HuH-7 (cell line): ENCODE measurements around the gene DDX23.
"Not testable (repeated sequence)": the region's sequence is repeated elsewhere in the genome, so short reads cannot be mapped to it uniquely, and the experiment has no call there.

ENCODE experiments used
- DNase-seq: peaks from one replicate; pipeline ENCODE4 v3.0.0; 2011; ENCODE audit warnings: low spot score

The DDX23 gene

DNA sequence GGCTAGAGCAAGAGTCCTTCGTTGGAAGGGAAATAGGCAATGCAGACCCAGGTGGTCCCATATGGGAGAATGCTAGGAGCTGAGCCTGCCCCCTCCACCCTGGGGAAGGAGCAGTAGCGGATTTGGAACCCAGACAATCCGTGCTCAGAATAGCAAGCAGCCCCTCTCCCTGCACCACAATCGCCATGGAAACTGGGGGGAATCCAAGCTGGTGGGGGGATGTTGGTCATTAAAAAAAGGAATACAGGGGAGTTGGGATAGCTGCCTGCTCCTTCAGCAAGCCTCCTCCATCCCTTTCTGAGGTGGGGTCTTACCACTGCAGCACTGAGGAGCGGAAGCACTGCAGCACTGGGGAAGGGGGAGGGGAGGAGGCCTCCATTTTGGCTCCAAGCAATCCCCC is 10.8 kb upstream of the DDX23 start:
- DNase-seq = no peak

DNA sequence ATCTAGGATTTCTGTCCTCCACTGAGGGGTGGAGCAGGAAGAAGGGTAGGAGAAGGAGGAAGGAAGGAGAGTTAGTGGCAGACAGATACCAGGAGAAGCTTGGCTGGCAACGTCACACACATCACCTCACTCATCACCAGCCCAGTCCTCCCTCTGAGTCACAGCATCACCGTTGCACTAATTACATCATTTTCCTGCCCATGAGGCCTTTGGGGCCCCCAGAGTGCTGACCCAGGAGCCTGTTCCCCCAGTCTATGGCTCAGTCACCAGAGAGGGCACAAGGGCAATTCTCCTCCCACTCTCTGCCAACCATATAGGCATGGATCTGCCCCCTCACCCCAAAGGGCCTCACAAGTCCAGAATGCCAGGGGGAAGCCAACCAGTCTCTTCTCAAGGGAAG is 9.1 kb upstream of the DDX23 start:
- no peak for DNase-seq

DNA sequence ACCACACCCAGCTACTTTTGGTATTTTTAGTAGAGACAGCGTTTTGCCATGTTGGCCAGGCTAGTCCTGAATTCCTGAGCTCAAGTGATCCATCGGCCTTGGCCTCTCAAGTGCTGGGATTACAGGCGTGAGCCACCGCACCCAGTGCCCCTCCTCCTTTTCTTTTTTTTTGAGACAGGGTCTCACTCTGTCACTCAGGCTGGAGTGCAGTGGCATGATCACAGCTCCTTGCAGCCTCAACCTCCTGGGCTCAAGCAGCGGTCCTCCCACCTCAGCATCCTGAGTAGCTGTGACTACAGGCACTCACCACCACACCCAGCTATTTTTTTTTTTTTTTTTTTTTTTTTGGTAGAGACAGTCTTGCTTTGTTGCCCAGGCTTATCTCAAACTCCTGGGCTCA is 8.3 kb upstream of the DDX23 start:
- DNase-seq = not testable (repeated sequence)

DNA sequence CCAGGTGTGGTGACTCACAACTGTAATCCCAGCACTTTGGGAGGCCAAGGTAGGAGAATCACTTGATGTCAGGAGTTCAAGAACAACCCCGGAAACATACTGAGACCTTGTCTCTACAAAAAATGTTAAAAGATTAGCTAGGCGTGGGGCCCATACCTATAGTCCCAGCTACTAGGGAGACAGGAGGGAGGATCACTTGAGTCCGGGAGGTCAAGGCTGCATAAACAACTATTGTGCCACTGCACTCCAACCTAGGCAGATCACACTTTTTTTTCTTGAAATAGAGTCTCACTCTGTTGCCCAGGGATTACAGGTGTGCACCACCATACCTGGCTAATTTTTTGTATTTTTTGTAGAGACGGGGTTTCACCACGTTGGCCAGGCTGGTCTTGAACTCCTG is 7.6 kb upstream of the DDX23 start:
- no peak for DNase-seq

DNA sequence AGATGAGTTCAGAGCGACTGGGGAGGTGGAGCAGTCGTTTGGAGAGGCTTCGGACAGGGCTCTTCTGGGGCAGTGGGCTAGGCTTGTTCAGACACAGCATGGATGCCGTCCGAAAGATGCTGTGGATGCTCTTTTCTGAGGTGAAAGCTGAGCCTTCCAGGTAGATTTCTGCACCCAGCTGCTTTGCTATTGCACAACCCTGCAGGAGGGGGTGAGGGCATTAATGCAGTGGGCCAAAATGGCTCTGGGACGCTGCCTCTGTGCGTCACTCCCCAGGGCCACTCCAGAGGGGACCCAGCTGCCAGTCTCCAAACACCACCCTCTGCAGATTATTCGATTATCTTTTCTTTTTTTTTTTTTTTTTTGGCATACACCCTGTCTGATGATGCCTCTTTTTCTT is 6.1 kb upstream of the DDX23 start:
- no peak for DNase-seq

DNA sequence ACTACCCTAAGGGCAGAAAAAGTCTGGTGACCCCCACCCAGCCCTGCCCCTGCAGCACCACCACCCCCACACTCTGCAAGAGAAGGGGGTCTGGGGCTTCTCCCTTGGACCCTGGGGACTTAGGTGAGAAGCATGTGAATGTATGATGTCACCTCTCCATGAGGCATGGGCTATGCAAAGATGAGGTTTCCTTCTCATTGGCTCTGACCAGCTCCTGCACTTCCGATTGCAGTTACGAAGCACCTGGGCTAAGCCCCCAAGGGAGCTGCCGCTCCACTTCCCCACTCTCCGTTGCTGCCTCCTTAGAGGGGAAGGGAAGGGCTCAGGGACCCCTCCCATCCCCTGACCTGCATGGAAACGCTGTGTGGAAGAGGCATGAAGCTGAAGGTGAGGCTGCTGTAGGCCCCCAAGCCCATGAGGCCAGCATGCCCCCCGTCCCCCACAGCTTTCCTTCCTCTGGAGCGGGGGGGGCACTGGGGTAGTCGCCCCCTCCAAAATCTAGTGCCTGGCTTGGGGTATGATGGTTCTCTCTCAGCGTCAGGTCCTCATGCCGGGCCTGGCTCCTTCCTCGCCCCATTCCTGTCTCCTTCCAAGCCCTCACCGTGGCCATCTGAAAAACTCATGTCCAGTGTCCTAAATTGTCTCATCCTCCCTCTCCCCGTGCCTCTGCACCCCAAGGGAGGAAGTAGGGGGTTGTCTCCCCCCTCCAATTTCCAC is 5.5 kb upstream of the DDX23 start:
- DNase-seq = no peak

DNA sequence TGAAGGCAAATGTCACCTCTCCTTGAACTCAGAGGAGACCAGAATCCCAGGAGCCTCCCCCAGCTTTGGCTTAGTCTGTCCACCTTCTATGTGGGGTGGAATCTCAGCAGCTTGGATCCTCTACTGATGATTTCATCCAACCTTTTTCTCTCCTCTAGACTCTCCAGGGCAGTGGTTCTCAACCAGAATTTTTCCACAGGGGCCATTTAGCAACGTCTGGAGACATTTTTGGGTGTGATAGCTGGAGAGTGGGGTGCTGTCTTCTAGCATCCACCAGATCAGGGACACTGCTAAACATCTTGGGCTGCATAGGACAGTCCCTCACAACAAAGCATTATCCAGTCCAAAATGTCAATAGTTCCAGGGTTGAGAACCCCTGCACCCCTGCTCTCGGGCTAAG is 4.4 kb upstream of the DDX23 start:
- DNase-seq = no peak

DNA sequence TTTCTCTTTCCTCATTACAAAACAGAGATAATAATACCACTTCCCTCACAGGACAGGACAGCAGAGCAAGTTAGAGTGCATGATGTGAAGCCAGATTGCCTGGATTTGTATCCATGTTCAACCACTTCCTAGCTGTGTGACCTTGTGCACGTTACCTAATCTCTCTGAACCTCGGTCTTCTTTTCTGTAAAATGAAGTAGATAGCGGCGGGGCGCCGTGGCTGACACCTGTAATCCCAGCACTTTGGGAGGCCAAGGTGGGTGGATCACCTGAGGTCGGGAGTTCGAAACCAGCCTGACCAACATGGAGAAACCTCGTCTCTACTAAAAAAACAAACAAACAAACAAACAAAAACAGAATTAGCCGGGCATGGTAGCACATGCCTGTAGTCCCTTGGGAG is 3.0 kb upstream of the DDX23 start:
- DNase-seq = not testable (repeated sequence)

DNA sequence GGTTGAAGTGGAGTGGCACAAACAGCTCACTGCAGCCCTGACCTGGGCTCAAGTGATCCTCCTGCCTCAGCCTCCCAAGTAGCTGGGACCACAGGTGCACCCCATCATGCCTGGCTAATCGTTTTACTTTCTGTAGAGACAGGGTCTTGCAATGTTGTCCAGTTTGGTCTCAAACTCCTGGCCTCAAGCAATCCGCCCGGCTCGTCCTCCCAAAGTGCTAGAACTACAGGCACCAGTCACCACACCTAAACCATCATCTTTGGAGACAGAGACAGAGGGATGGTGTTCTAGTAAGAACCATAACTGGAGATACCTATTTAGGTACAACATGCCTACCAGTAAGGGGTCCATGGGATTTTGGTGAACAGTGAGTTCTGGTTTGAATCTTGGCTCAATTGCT is 2.5 kb upstream of the DDX23 start:
- DNase-seq = no peak

DNA sequence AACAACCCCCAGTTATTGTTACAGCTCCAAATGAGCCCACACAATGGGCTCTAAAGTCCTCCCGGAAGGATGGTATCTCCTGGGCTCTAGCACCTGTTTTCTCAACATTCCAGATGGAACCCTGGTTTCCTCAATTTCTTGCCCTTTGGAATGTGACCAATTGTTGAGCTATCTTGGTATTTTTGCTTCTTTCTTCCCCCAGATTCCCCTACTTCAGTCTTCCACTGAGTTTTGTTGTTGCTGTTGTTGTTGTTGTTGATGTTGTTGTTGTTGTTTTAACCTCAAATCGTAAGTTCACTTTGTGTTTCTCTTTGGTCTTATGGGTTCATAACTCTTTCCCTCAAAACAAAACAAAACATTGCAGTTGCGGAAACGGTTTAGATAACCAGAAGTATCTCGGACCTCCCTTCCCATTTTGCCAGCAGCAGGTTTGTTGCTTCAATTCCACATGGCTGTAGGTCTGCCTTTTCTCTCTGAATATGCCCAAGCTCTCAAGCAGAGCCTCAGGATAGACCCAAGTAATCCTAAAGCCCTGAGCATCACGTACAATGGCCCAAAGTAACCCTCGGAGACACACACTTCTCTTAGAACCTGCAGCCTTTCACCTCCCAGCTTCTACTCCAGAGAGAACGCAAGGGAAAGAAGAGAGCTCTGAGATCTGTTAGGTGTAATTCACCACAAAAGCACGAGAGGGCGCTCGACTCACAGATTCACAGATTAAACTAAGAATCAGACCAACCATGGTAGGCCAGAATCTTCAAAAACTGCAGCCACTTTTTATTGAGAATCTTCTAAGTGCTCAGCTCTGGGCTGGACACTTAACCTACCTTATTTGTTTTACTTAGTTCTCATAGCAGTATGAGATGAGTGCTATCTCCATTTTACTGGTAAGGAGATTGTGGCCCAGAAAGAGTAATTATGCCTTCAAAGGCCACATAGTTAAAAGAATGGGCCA is 1.0 kb upstream of the DDX23 start:
- peak; percentile 84 for DNase-seq

DNA sequence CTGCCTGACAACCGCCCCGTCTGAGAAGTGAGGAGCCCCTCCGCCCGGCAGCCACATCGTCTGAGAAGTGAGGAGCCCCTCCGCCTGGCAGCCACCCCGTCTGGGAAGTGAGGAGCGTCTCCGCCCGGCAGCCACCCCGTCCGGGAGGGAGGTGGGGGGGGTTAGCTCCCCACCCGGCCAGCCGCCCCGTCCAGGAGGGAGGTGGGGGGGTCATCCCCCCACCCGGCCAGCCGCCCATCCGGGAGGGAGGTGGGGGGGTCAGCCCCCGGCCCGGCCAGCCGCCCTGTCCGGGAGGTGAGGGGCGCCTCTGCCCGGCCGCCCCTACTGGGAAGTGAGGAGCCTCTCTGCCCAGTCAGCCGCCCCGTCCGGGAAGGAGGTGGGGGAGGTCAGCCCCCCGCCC is 9.9 kb downstream of the DDX23 start:
- DNase-seq = not testable (repeated sequence)

DNA sequence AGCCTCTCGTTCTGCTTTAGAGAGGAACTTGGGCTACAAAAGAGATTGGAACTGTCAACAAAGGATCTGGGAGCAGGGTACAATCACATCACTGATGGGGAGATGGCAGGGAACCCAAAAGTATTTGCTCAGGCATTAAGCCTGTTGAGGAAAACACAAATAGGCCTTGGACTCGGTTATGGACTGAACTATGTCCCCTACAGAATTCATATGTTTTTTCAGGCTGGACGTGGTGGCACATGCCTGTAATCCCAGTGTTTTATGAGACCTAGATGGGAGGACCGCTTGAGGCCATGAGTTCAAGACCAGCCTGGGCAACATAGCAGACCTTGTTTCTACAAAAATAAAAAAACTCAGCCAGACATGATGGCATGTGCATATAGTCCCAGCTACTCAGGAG is 13.9 kb downstream of the DDX23 start:
- DNase-seq = no peak

DNA sequence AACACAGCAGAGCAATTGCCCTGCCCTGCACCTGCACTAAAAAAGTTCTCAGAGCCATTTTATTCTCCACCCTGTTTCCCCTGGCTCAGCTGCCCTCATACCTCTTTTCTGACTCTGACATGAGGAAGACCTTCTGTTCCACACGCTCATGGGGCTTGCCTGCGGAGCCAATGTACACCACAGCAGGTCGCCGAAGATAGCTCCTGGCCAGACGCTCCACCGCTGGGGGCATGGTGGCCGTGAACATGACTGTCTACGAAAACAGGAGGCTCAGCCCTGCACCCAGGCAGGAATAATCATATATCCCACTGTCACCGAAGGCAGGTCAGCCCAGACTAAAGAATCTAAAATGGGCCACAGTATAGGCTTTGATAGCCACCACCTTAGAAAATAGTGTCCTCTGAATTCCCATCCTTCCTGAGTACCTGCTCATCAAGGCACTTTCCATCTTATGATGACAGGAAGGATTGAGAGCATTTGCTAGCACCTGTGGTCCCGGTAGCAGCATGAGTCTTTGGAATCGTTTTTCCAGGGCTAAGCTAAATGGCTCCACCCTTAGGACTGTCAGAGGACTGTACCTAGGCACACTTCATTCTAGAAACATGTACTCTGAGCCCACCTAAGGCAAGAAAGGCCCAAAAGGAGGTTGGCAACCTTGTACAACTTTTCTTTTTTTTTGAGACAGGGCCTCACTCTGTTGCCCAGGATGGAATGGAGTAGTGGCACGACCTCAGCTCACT is 19.5 kb downstream of the DDX23 start:
- DNase-seq = no peak

DNA sequence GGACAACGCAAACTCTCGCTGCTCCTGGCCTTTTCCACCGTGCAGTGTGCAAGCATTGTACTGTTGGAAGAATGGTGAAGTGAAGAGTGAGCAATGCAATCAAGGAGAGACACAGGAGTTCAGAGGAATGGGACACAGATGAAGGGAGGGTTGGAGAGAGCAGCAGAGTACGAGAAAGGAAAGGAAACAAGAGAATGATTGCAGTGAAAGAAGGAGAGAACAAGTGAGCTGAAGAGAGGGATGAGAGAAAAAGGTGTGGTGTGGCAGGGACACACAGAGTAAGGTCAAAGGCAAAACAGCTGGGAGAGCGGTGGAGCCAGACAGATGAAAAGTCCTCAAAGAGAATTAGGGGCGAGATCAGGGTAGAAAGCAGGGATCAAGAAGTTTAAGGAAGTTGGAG is 20.7 kb downstream of the DDX23 start:
- no peak for DNase-seq

DNA sequence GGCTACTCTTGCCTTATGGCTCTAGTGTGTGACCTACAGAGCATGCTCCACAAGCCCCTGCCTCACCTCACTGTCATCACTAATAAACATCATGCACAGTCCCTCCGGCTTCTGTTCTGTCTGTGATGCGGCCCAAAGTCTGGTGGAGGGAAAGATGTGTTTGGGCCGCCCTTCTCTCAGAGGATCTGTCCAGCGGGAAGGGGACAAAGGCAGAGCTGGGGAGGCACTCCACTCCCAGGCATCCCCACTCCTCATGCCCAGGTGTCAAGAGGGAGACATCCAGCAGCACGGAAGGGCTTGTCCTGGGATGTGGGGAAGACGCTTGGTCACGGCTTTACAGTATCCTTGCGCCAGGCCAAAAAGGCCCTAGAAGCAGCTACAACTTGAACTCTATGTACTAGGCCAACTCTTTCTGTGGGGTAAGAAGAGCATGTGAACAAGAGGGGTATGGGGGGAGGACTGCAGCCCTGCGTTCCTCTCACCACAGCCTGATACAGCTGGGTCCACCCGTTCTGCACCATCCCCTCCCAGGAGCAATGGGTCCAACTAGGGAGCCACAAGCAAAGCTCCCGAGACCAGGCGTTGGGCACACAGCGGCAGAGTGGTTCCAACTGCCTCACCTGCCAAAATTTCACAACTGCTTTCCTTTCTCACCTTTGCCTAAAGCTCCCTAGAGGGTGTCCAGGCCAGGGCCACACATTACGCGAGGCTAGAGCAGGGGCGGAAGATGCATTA is 23.0 kb downstream of the DDX23 start:
- DNase-seq = no peak

DNA sequence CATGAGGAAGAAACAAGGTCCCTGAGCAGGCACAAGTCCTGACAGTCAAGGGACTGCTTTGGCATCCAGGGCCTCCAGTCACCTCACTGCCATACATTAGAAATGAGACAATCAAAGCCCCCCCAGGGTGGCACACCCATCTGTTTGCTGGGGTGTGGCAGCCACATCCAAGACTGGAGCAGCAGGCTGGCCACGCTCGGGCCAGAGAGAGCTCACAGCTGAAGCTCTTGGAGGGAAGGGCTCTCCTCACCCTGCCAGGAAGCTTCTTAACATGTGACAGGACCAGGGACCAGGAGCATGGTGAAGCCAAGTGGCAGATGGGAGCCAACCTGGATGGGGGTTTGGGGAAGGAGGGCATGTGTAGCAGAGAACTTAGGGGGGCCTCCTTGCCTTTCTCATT is 23.7 kb downstream of the DDX23 start:
- no peak for DNase-seq

DNA sequence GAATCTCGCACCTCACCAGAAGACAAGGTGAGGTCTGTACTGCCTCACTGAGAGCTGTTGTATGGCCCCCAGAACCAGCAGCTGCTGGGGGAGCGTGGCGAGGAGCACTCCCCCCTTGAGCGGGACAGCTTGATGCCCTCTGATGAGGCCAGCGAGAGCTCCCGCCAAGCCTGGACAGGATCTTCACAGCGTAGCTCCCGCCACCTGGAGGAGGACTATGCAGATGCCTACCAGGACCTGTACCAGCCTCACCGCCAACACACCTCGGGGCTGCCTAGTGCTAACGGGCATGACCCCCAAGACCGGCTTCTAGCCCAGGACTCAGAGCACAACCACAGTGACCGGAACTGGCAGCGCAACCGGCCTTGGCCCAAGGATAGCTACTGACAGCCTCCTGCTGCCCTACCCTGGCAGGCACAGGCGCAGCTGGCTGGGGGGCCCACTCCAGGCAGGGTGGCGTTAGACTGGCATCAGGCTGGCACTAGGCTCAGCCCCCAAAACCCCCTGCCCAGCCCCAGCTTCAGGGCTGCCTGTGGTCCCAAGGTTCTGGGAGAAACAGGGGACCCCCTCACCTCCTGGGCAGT is 24.4 kb downstream of the DDX23 start:
- no peak for DNase-seq

DNA sequence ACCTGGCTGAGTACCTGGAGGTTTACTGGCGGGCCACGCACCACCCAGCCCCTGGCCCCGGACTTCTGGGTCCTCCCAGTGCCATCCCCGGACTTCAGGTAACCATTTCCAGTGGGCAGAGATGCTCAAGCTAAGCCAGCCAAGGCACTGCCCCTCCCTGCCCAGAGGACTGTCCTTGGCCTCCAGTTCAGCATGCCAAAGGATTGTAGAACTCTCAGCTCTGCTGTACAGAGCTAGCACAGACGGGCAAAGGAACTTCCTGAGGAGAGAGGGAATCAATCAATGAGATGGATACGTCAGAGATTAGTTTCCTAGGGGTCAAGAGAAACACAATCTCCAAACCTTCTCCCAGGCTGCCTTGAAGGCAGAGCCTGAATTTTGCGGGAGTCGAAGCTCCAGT is 24.9 kb downstream of the DDX23 start:
- no peak for DNase-seq

DNA sequence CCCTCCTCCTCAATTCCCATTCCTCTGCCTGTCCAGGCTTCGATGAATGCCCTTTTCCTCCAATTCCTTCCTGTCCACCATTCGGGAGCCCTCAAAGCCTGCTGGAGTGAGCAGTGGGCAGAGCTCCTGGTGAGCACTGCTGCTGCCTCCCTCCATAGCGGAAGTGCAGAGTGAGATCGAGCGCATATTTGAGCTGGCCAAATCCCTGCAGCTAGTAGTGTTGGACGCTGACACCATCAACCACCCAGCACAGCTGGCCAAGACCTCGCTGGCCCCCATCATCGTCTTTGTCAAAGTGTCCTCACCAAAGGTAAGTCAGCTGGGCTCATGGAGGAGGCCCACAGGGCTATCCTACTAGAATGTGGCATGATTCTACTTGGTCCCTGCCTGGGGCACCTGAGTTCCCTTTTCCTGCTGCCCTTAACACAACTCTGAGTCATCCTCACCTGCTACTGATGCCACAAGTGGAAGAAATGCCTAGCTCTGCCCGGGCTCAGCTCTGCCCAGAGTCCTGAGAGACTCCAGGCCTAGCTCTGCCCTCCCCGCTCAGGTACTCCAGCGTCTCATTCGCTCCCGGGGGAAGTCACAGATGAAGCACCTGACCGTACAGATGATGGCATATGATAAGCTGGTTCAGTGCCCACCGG is 25.6 kb downstream of the DDX23 start:
- no peak for DNase-seq

DNA sequence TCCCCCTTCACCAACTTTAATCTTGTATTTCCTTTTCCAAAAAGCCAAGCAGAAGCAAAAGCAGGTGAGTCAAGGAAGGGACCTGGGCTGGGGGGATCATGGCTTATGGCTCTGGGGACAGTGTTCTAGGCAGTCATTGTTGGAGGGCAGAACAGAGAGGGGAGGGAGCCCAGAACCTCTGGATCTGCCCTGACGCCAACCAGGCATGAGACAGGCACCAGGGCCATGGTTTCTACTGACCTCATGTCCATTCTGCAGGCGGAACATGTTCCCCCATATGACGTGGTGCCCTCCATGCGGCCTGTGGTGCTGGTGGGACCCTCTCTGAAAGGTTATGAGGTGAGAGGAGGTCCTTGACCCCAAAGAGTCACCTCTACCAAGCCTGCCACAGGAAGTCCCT is 27.1 kb downstream of the DDX23 start:
- no peak for DNase-seq

DNA sequence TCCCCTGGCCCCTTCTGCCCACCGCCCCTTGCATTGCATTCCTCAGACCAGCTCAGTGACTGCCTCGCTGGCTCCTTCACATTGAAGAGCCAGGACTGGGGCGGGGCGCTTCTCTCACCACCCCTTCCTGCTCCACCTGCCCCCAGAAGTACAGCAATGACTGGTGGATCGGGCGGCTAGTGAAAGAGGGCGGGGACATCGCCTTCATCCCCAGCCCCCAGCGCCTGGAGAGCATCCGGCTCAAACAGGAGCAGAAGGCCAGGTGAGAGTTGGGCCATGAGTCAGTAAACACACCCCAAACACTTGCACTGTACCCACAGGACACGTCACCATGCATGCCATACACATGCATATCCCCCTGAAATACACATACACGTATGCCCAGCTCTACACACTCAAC is 27.9 kb downstream of the DDX23 start:
- no peak for DNase-seq
